ENCODE results near the gene BAZ1A. TPM values are rescaled to one million over a fixed set of nuclear protein-coding genes. Genes with fewer than 3 reads are reported as not detected.

BAZ1A gene
- total RNA-seq, 1 experiment from 2014 or later, result 28.2 TPM

DNA sequence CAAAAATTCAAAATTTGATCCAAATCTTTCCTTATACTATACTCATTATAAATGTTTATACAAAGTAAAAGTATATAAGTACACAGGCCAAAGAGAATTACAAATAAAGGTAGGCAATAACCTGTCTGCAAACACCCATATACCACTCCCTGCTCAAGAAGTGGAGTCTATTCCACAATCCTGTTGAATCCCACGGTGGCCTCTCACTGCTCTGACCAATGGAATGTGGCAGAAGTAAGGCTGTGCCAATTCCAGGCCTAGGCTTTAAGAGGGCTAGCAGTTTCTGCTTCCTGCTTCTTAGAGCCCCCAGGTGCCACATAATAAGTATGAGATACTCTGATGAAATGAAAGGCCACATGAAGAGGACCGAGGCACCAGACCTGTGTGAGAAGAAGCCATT is 80.9 kb downstream of the BAZ1A start (continued):
- TF ChIP-seq, protein P1, sequence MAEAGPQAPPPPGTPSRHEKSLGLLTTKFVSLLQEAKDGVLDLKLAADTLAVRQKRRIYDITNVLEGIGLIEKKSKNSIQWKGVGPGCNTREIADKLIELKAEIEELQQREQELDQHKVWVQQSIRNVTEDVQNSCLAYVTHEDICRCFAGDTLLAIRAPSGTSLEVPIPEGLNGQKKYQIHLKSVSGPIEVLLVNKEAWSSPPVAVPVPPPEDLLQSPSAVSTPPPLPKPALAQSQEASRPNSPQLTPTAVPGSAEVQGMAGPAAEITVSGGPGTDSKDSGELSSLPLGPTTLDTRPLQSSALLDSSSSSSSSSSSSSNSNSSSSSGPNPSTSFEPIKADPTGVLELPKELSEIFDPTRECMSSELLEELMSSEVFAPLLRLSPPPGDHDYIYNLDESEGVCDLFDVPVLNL (CRISPR knock-in tag; IDR thresholded peaks at IDR 0.05; ENCODE audit: borderline replicate concordance, low read depth), result no peak

DNA sequence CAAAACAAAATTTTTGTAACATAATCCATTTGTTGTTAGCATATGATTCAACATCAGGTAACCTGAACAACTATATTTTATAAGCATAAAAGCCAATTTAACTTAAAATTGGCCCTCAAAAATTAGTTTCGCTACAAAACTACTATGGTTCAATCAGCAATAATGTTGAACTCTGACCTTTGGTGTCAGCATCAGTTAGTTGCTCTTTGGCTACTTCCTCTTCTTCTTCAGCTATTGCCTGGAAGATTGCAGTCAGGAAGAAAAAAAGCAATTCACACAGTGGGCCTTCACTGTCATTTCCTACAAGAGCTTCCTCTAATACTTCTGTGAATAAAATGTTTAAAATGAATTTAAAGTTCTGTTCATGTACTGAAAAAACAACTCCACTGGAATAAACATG is 82.6 kb downstream of the BAZ1A start:
- no peak for ATAC-seq
- POLR2A ChIA-PET, result no interaction called here

DNA sequence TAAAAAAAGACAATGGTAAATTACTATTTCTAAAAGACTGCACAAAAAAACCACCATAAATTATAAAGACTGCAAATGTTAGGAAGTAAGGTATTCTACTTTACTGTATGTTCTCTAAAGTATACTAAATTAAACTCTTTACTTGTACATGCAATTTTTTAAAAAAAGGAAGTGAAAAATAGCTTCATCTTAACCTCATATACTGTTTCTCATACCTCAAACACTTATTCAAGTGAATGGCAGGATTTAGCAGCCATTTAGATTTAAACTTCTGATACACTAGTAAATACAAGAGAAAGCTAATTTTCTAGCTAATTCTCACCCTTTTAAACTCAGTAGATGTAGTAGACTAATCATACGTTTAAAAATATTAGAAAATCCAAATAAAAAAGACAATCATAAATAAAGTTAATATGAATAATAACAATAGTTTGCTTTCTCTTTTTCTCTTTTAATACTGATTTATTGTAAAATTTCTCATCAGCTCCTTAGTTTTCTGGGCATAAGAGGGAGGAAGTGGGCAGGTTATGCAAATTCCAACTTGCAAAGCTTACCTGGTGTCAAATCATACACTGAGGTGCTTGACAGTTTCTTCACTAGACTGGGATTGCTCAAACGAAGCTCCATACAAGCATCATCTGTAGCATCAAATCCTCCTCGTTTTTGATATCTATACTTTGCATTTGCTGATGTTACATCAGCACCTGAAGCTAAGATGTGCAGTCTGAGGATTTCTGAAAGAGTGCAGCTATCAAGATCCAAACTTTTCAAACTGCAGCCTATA is 89.7 kb downstream of the BAZ1A start:
- Mint-ChIP-seq H3K9me3 (no peaks in the 10 kb centered on the region), H3K4me3 (no peak overlapping the region), H3K27me3 (ENCODE audit: low read depth) (no peaks in the 10 kb centered on the region), H3K4me1 (no peaks in the 10 kb centered on the region), H3K36me3 (peaks cover 34% of the 10 kb centered on the region), H3K27ac (no peak overlapping the region)
- TF ChIP-seq NR2C2 (CRISPR knock-in tag; IDR thresholded peaks at IDR 0.05) (no peak), ELF4 (CRISPR knock-in tag; IDR thresholded peaks at IDR 0.05; ENCODE audit: low read depth) (no peak)
- TF ChIP-seq, protein P2, sequence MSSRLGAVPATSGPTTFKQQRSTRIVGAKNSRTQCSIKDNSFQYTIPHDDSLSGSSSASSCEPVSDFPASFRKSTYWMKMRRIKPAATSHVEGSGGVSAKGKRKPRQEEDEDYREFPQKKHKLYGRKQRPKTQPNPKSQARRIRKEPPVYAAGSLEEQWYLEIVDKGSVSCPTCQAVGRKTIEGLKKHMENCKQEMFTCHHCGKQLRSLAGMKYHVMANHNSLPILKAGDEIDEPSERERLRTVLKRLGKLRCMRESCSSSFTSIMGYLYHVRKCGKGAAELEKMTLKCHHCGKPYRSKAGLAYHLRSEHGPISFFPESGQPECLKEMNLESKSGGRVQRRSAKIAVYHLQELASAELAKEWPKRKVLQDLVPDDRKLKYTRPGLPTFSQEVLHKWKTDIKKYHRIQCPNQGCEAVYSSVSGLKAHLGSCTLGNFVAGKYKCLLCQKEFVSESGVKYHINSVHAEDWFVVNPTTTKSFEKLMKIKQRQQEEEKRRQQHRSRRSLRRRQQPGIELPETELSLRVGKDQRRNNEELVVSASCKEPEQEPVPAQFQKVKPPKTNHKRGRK (CRISPR knock-in tag; IDR thresholded peaks at IDR 0.05; ENCODE audit: borderline replicate concordance), result no peak
- TF ChIP-seq, protein P3, sequence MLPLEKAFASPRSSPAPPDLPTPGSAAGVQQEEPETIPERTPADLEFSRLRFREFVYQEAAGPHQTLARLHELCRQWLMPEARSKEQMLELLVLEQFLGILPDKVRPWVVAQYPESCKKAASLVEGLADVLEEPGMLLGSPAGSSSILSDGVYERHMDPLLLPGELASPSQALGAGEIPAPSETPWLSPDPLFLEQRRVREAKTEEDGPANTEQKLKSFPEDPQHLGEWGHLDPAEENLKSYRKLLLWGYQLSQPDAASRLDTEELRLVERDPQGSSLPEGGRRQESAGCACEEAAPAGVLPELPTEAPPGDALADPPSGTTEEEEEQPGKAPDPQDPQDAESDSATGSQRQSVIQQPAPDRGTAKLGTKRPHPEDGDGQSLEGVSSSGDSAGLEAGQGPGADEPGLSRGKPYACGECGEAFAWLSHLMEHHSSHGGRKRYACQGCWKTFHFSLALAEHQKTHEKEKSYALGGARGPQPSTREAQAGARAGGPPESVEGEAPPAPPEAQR (CRISPR knock-in tag; IDR thresholded peaks at IDR 0.05), result no peak
- TF ChIP-seq, protein P4, sequence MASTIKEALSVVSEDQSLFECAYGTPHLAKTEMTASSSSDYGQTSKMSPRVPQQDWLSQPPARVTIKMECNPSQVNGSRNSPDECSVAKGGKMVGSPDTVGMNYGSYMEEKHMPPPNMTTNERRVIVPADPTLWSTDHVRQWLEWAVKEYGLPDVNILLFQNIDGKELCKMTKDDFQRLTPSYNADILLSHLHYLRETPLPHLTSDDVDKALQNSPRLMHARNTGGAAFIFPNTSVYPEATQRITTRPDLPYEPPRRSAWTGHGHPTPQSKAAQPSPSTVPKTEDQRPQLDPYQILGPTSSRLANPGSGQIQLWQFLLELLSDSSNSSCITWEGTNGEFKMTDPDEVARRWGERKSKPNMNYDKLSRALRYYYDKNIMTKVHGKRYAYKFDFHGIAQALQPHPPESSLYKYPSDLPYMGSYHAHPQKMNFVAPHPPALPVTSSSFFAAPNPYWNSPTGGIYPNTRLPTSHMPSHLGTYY (CRISPR knock-in tag; IDR thresholded peaks at IDR 0.05), result no peak
- no peak for ATAC-seq
- DNase-seq (ENCODE audit: low spot score), result no peak
- ChIA-PET CTCF (no interaction called here), POLR2A (interaction anchor here (0.6 kb wide), 1 partner anchor 331 kb away, joined by 4 read pairs; no protein-coding TSS in a partner anchor)

More for the DNA sequence above, 82.6 kb downstream of the BAZ1A start:
- H3K4me1 Mint-ChIP-seq, result no peaks in the 10 kb centered on the region
- H3K27ac Mint-ChIP-seq, result no peak overlapping the region
- DNase-seq (ENCODE audit: low spot score), result no peak
- no peaks in the 10 kb centered on the region for H3K9me3 Mint-ChIP-seq
- TF ChIP-seq, protein P5, sequence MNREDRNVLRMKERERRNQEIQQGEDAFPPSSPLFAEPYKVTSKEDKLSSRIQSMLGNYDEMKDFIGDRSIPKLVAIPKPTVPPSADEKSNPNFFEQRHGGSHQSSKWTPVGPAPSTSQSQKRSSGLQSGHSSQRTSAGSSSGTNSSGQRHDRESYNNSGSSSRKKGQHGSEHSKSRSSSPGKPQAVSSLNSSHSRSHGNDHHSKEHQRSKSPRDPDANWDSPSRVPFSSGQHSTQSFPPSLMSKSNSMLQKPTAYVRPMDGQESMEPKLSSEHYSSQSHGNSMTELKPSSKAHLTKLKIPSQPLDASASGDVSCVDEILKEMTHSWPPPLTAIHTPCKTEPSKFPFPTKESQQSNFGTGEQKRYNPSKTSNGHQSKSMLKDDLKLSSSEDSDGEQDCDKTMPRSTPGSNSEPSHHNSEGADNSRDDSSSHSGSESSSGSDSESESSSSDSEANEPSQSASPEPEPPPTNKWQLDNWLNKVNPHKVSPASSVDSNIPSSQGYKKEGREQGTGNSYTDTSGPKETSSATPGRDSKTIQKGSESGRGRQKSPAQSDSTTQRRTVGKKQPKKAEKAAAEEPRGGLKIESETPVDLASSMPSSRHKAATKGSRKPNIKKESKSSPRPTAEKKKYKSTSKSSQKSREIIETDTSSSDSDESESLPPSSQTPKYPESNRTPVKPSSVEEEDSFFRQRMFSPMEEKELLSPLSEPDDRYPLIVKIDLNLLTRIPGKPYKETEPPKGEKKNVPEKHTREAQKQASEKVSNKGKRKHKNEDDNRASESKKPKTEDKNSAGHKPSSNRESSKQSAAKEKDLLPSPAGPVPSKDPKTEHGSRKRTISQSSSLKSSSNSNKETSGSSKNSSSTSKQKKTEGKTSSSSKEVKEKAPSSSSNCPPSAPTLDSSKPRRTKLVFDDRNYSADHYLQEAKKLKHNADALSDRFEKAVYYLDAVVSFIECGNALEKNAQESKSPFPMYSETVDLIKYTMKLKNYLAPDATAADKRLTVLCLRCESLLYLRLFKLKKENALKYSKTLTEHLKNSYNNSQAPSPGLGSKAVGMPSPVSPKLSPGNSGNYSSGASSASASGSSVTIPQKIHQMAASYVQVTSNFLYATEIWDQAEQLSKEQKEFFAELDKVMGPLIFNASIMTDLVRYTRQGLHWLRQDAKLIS (CRISPR knock-in tag; IDR thresholded peaks at IDR 0.05; ENCODE audit: borderline replicate concordance), result no peak
- TF ChIP-seq ETV6 (CRISPR knock-in tag; IDR thresholded peaks at IDR 0.05), result no peak
- TF ChIP-seq, protein P6, sequence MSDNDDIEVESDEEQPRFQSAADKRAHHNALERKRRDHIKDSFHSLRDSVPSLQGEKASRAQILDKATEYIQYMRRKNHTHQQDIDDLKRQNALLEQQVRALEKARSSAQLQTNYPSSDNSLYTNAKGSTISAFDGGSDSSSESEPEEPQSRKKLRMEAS (CRISPR knock-in tag; IDR thresholded peaks at IDR 0.05), result no peak
- TF ChIP-seq SP1 (CRISPR knock-in tag; conservative IDR thresholded peaks at IDR 0.05), result no peak
- TF ChIP-seq, protein P7, sequence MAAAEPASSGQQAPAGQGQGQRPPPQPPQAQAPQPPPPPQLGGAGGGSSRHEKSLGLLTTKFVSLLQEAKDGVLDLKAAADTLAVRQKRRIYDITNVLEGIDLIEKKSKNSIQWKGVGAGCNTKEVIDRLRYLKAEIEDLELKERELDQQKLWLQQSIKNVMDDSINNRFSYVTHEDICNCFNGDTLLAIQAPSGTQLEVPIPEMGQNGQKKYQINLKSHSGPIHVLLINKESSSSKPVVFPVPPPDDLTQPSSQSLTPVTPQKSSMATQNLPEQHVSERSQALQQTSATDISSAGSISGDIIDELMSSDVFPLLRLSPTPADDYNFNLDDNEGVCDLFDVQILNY (CRISPR knock-in tag; IDR thresholded peaks at IDR 0.05), result no peak
- no peak for TF ChIP-seq JAZF1 (CRISPR knock-in tag; IDR thresholded peaks at IDR 0.05)
- no peak for TF ChIP-seq ZNF219 (CRISPR knock-in tag; IDR thresholded peaks at IDR 0.05; ENCODE audit: borderline replicate concordance)
- TF ChIP-seq, protein P8, sequence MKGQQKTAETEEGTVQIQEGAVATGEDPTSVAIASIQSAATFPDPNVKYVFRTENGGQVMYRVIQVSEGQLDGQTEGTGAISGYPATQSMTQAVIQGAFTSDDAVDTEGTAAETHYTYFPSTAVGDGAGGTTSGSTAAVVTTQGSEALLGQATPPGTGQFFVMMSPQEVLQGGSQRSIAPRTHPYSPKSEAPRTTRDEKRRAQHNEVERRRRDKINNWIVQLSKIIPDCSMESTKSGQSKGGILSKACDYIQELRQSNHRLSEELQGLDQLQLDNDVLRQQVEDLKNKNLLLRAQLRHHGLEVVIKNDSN (CRISPR knock-in tag; IDR thresholded peaks at IDR 0.05), result no peak
- H3K36me3 Mint-ChIP-seq, result peaks cover 38% of the 10 kb centered on the region
- CTCF ChIA-PET, result no interaction called here
- no peaks in the 10 kb centered on the region for H3K27me3 Mint-ChIP-seq (ENCODE audit: low read depth)
- no peak overlapping the region for H3K4me3 Mint-ChIP-seq

Measured in WTC11 (cell line).